Measurements from ENCODE around the gene SPON2. TPM values are rescaled to one million over a fixed set of nuclear protein-coding genes. Genes with fewer than 3 reads are reported as not detected.

SPON2 gene
- polyA plus RNA-seq, 1 experiment = 132 TPM

- CTCF ChIA-PET = no interaction called here
- no peak overlapping the region for H3K4me3 ChIP-seq (ENCODE audit: low read depth, low read length)
- no peak for DNase-seq (ENCODE audit: low read depth, low spot score)
- no peak for TF ChIP-seq CTCF (IDR thresholded peaks at IDR 0.05; ENCODE audit: low read depth, low read length)
- peaks cover 31% of the 10 kb centered on the region for H3K9me3 ChIP-seq (ENCODE audit: control insufficient read depth, insufficient read depth, low read length)
- POLR2A ChIA-PET = no interaction called here
- H3K27ac ChIP-seq (ENCODE audit: low read depth, low read length) = no peak overlapping the region
- no peaks in the 10 kb centered on the region for H3K27me3 ChIP-seq (ENCODE audit: control insufficient read depth, insufficient read depth, low read length)
Observed at GRCh38 chr4:1177274-1178141, 5.1 kb upstream of the SPON2 start.

GRCh38 chr4:1176398-1177273 lies 4.3 kb upstream of the SPON2 start:
- ChIA-PET POLR2A (no interaction called here), CTCF (interaction anchor here (0.6 kb wide), 1 partner anchor 348 kb away, joined by 4 read pairs; no protein-coding TSS in a partner anchor)
- Histone ChIP-seq H3K4me3 (ENCODE audit: low read depth, low read length) (no peak overlapping the region), H3K27me3 (ENCODE audit: control insufficient read depth, insufficient read depth, low read length) (peaks cover 4% of the 10 kb centered on the region), H3K27ac (ENCODE audit: low read depth, low read length) (no peak overlapping the region), H3K9me3 (ENCODE audit: control insufficient read depth, insufficient read depth, low read length) (peaks cover 36% of the 10 kb centered on the region)
- TF ChIP-seq CTCF (IDR thresholded peaks at IDR 0.05; ENCODE audit: low read depth, low read length) = no peak
- DNase-seq (ENCODE audit: low read depth, low spot score) = no peak

DNA sequence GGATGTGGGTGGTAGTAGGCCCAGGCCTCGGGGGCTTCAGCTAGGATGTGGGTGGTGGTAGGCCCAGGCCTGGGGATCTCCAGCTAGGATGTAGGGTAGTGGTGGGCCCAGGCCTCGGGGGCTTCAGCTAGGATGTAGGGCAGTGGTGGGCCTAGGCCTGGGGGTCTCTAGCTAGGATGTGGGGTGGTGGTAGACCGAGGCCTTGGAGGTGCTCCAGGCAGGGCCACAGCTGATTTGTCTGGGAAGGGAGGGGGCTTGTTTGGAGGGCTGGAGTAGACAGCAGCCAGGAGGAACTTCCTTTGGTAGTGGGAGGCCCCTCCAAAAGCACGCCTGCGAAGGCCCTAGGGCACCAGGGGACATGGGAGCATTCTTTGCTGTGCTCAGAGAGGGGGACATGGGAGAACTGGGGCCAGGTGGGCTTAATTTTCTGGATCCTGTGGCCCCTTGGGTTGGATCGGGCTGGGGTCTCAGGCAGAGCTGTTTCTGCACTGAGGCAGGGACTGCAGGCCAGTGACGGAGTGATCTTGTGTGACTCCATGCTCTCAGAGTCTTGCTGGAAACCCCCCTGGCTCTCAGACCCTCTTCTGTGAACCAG lies 3.3 kb upstream of the SPON2 start:
- no peak for TF ChIP-seq CTCF (IDR thresholded peaks at IDR 0.05; ENCODE audit: low read depth, low read length)
- H3K4me3 ChIP-seq (ENCODE audit: low read depth, low read length) = no peak overlapping the region
- no peak overlapping the region for H3K27ac ChIP-seq (ENCODE audit: low read depth, low read length)
- peaks cover 5% of the 10 kb centered on the region for H3K27me3 ChIP-seq (ENCODE audit: control insufficient read depth, insufficient read depth, low read length)
- CTCF ChIA-PET = interaction anchor here (0.6 kb wide), 1 partner anchor 347 kb away, joined by 4 read pairs; no protein-coding TSS in a partner anchor
- H3K9me3 ChIP-seq (ENCODE audit: control insufficient read depth, insufficient read depth, low read length) = peaks cover 40% of the 10 kb centered on the region
- no peak for DNase-seq (ENCODE audit: low read depth, low spot score)
- POLR2A ChIA-PET = interaction anchor here (1.3 kb wide), 1 partner anchor 25 kb away, joined by 5 read pairs; no protein-coding TSS in a partner anchor

GRCh38 chr4:1174941-1175634 lies 2.7 kb upstream of the SPON2 start:
- ChIA-PET POLR2A (interaction anchor here (1.3 kb wide), 1 partner anchor 25 kb away, joined by 5 read pairs; no protein-coding TSS in a partner anchor), CTCF (no interaction called here)
- Histone ChIP-seq H3K4me3 (ENCODE audit: low read depth, low read length) (no peak overlapping the region), H3K27ac (ENCODE audit: low read depth, low read length) (no peak overlapping the region), H3K27me3 (ENCODE audit: control insufficient read depth, insufficient read depth, low read length) (peaks cover 5% of the 10 kb centered on the region), H3K9me3 (ENCODE audit: control insufficient read depth, insufficient read depth, low read length) (peaks cover 45% of the 10 kb centered on the region)
- no peak for DNase-seq (ENCODE audit: low read depth, low spot score)
- no peak for TF ChIP-seq CTCF (IDR thresholded peaks at IDR 0.05; ENCODE audit: low read depth, low read length)

All from AG04450 (cell line).